Cardiac muscle cell (in vitro differentiated cells and primary cell): ENCODE measurements around the gene PTPRD. TPM values are rescaled to one million over a fixed set of nuclear protein-coding genes. Genes with fewer than 3 reads are reported as not detected.

Experiments
- DNase-seq, 2 donors: peaks; one replicate each; pipeline versions ENCODE4 v3.0.0 to v3.0.0-alpha.2; 2010 to 2017; ENCODE audit warnings: low read depth in 1 of 2, low spot score in 1 of 2
- H3K27ac ChIP-seq: fragments of 200-600 bp; sonication (generic); 2 replicates; pipeline ENCODE4 v1.5.1; 2016
- H3K27me3 ChIP-seq: fragments of 200-600 bp; sonication (generic); 2 replicates; pipeline ENCODE4 v1.6.0; 2016; ENCODE audit warnings: control low read depth
- H3K36me3 ChIP-seq: fragments of 200-600 bp; sonication (generic); 2 replicates; pipeline ENCODE4 v1.5.1; 2016; ENCODE audit warnings: control low read depth
- H3K4me1 ChIP-seq: fragments of 200-600 bp; sonication (generic); 2 replicates; pipeline ENCODE4 v1.8.1; 2017; ENCODE audit warnings: low read depth, mild to moderate bottlenecking, mixed run types
- H3K4me3 ChIP-seq: fragments of 200-600 bp; sonication (generic); 2 replicates; pipeline ENCODE4 v1.5.1; 2016; ENCODE audit warnings: mild to moderate bottlenecking
- H3K9me3 ChIP-seq: fragments of 200-600 bp; sonication (generic); 2 replicates; pipeline ENCODE4 v1.5.1; 2017; ENCODE audit warnings: low read depth, mild to moderate bottlenecking, control low read depth
- polyA plus RNA-seq: library from polyadenylated mRNA; unstranded; fragments of >200 nt; fragmentation: Nextera tagmentation; extraction: Ambion mirVana; gene quantifications from 2 replicates; pipeline ENCODE4 v1.2.1, GENCODE V29; 2016
- total RNA-seq: library from RNA; depleted of rRNA; stranded (reverse); fragments of >200 nt; gene quantifications from 2 replicates; pipeline ENCODE4 v1.2.3, GENCODE V29; 2016
- TF ChIP-seq, protein P1 (sequence below): IDR thresholded peaks from 2 replicates; pipeline ENCODE4 v1.5.1; 2012; ENCODE audit warnings: low read depth, mild to moderate bottlenecking, low read length

PTPRD gene
- total and polyA plus RNA-seq, 2 experiments from 2014 or later = 37.0 to 287 TPM

DNA sequence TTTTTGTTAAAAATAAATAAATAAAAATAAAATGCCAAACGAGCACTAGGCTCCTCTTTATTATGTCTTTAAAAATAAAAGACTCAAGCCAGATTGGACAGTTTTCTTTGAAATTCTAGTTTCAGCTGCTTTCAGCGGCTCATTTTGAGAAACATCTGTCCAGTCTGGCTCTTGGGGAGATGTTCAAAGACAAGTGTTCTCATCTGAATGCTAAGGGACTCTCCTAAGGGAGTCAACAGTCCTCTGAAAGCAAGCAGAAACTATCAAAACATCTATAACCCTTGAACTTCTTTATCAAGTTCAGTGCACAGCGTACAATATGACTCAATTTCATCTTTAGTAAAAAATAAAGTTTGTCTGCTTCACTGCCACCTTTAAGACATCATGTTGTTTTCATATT, 1927.0 kb downstream of the PTPRD start:
- H3K4me1 ChIP-seq = peaks cover 8% of the 10 kb centered on the region
- H3K27ac ChIP-seq = no peak overlapping the region
- TF ChIP-seq, protein P1, sequence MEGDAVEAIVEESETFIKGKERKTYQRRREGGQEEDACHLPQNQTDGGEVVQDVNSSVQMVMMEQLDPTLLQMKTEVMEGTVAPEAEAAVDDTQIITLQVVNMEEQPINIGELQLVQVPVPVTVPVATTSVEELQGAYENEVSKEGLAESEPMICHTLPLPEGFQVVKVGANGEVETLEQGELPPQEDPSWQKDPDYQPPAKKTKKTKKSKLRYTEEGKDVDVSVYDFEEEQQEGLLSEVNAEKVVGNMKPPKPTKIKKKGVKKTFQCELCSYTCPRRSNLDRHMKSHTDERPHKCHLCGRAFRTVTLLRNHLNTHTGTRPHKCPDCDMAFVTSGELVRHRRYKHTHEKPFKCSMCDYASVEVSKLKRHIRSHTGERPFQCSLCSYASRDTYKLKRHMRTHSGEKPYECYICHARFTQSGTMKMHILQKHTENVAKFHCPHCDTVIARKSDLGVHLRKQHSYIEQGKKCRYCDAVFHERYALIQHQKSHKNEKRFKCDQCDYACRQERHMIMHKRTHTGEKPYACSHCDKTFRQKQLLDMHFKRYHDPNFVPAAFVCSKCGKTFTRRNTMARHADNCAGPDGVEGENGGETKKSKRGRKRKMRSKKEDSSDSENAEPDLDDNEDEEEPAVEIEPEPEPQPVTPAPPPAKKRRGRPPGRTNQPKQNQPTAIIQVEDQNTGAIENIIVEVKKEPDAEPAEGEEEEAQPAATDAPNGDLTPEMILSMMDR = no peak
- H3K9me3 ChIP-seq = no peaks in the 10 kb centered on the region
- no peaks in the 10 kb centered on the region for H3K36me3 ChIP-seq
- no peak for DNase-seq
- H3K27me3 ChIP-seq = no peaks in the 10 kb centered on the region
- H3K4me3 ChIP-seq = no peak overlapping the region

DNA sequence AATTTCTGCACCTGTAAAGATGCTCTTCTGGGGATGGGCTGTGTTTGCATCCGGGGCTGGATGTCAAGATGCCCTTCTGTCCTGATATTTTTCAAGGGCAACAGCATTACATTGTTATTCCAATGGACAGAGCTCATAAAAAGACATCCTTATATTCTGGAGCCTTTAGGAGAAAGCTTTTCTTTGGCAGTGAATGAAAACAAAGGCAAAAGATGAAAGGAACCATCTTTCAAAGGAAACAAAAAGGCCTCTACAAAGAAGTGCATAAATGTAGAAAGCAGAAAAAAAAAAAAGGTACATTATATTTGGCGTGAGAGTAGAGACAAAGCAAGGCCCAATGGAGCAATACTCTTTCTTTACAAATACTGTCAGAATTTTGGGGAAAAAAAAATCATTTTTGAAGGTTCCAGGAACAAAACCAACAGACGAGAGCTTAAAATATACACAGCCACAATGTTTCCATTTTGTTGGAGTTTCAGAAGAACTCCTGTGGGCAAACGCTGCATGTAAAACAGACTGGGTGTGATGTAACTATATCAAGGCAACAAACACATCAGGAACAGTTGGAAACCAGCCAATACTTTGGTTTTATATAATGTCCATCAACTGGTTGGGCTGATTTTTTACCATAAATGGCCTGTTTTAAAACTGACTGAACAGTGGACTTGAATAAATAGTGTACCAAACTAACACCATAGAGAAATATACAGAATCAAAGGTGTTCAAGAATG, 1927.7 kb downstream of the PTPRD start:
- TF ChIP-seq, protein P1 = no peak
- Histone ChIP-seq H3K36me3 (no peaks in the 10 kb centered on the region), H3K4me1 (peaks cover 14% of the 10 kb centered on the region), H3K27me3 (no peaks in the 10 kb centered on the region), H3K9me3 (no peaks in the 10 kb centered on the region), H3K4me3 (no peak overlapping the region), H3K27ac (no peak overlapping the region)
- peak in 1 of 2 donors; percentile 31 for DNase-seq

DNA sequence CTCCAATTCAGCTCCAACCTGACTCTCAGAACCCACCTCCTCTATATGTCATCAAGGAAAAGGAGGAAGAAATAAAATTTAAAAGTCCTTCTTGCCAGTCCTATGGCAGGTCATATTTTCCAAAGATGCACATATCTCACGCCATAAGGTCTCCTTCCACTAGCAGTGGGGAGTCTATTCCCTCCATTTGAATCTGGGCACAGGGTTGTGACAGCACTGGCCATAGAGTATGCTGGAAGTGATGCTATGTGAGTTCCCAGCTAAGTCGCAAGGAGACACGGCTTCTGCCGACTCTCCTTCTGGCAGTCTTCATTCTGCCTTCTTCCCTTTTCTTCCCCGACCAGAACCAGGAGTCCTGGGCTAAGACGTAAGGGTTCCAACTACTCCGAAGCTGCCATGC, 1929.3 kb downstream of the PTPRD start:
- H3K4me1 ChIP-seq = peaks cover 30% of the 10 kb centered on the region
- DNase-seq = no peak
- H3K9me3 ChIP-seq = no peaks in the 10 kb centered on the region
- no peaks in the 10 kb centered on the region for H3K27me3 ChIP-seq
- H3K27ac ChIP-seq = peak overlapping the region; percentile 22
- TF ChIP-seq, protein P1 = no peak
- H3K4me3 ChIP-seq = no peak overlapping the region
- H3K36me3 ChIP-seq = no peaks in the 10 kb centered on the region

DNA sequence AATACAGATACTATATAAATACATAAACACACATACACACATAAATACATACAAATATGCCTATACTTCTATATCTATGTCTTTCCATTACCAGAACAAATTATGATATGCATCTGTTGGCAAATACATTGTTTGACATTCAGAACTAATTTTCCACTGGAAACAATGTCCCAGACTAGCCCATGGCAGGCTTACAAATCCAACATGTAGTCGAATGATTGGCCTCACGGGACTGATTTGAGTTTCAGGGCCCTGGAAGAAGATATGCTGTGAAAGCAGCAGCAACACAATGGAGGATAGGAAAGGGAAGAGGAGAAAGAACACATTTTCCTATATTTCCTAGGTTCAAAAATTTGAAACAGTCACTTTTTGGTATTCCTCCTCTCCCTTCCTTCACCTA, 1932.1 kb downstream of the PTPRD start:
- H3K9me3 ChIP-seq = no peaks in the 10 kb centered on the region
- TF ChIP-seq, protein P1 = no peak
- no peak for DNase-seq
- no peak overlapping the region for H3K4me3 ChIP-seq
- H3K27me3 ChIP-seq = no peaks in the 10 kb centered on the region
- peaks cover 48% of the 10 kb centered on the region for H3K4me1 ChIP-seq
- no peak overlapping the region for H3K27ac ChIP-seq
- H3K36me3 ChIP-seq = no peaks in the 10 kb centered on the region

DNA sequence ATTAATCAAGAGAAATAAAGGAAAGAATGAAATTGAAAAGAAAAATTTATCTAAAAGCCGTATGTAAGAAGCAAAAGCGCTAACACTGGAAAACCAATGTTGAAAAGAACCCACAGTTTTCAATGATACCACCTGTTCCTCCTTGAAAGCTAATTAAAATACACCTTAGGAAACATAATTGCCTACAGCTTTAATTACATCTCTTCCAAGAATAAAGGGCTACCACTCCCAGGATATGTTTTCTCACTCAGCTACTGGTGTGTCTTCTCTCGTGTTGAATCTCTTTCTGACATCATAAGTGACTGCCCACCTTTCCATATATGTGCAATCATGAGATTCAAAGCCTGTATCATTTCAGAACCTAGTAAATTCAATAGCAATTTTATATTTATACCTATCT, 1932.6 kb downstream of the PTPRD start:
- Histone ChIP-seq H3K4me1 (peaks cover 53% of the 10 kb centered on the region), H3K27ac (no peak overlapping the region), H3K4me3 (no peak overlapping the region), H3K27me3 (no peaks in the 10 kb centered on the region), H3K36me3 (no peaks in the 10 kb centered on the region), H3K9me3 (no peaks in the 10 kb centered on the region)
- DNase-seq = no peak
- TF ChIP-seq, protein P1 = no peak
